OCI-LY7 (cell line): ENCODE measurements around the gene SDF4. TPM values are rescaled to one million over a fixed set of nuclear protein-coding genes. Genes with fewer than 3 reads are reported as not detected.

Experiments
- BruUV-seq: library from RNA; stranded (reverse); fragments of 400-500 nt; replicated peaks from 2 replicates; lab custom pipeline; 2021; lab: Mats Ljungman, UMichigan
- CTCF ChIA-PET: fragments of 300-600 bp; sonication (Branson Sonifier 250); formaldehyde crosslinking; loops from one replicate; lab custom pipeline; 2022; ENCODE audit warnings: antibody characterized with exemption; ENCODE audit not compliant: unreplicated experiment; lab: Charles Lee
- POLR2A ChIA-PET: fragments of 300-600 bp; sonication (Branson Sonifier 250); formaldehyde crosslinking; loops from one replicate; lab custom pipeline; 2022; ENCODE audit warnings: antibody characterized with exemption; lab: Charles Lee
- DNase-seq: peaks from one replicate; pipeline ENCODE4 v3.0.0-alpha.2; 2015; ENCODE audit warnings: low spot score
- H2AFZ ChIP-seq: fragments of 200-600 bp; sonication (generic), shearing (Covaris generic); 2 replicates; pipeline ENCODE4 v1.6.1; 2014; ENCODE audit warnings: mild to moderate bottlenecking, antibody characterized with exemption, low read length, moderate library complexity
- H3K27ac ChIP-seq: fragments of 200-600 bp; sonication (generic); 2 replicates; pipeline ENCODE4 v1.5.1; 2014; ENCODE audit warnings: mixed run types, low read depth, mild to moderate bottlenecking, moderate library complexity, low read length, inconsistent platforms; ENCODE audit not compliant: poor library complexity, severe bottlenecking
- H3K36me3 ChIP-seq: fragments of 200-600 bp; sonication (generic); 2 replicates; pipeline ENCODE4 v1.6.1; 2014; ENCODE audit warnings: mild to moderate bottlenecking, antibody characterized with exemption, low read length, moderate library complexity, mixed read lengths; ENCODE audit not compliant: insufficient read depth
- H3K4me1 ChIP-seq: fragments of 200-600 bp; sonication (generic); 2 replicates; pipeline ENCODE4 v1.5.1; 2014; ENCODE audit warnings: mild to moderate bottlenecking, low read length; ENCODE audit not compliant: insufficient read depth, poor library complexity, severe bottlenecking
- H3K4me2 ChIP-seq: fragments of 200-600 bp; sonication (generic); 2 replicates; pipeline ENCODE4 v1.6.1; 2014; ENCODE audit warnings: mild to moderate bottlenecking, low read length
- H3K4me3 ChIP-seq: fragments of 200-600 bp; sonication (generic); 2 replicates; pipeline ENCODE4 v1.5.1; 2014; ENCODE audit warnings: mild to moderate bottlenecking, low read depth, low read length; ENCODE audit not compliant: poor library complexity, severe bottlenecking
- H3K79me2 ChIP-seq: fragments of 200-600 bp; sonication (generic); 2 replicates; pipeline ENCODE4 v1.6.1; 2016; ENCODE audit warnings: low read depth, mild to moderate bottlenecking, low read length, moderate library complexity, mixed read lengths; ENCODE audit not compliant: insufficient read depth
- H3K9me2 ChIP-seq: fragments of 200-600 bp; sonication (generic); 2 replicates; pipeline ENCODE4 v1.6.1; 2016; ENCODE audit warnings: mild to moderate bottlenecking, low read length, mixed read lengths; ENCODE audit not compliant: insufficient read depth
- H3K9me3 ChIP-seq: fragments of 200-600 bp; sonication (generic); 2 replicates; pipeline ENCODE4 v1.6.1; 2014; ENCODE audit warnings: mild to moderate bottlenecking, mixed run types, low read length, mixed read lengths
- H4K20me1 ChIP-seq: fragments of 200-600 bp; sonication (generic); 2 replicates; pipeline ENCODE4 v1.6.1; 2014; ENCODE audit warnings: mild to moderate bottlenecking, antibody characterized with exemption, low read length, moderate library complexity, mixed read lengths; ENCODE audit not compliant: insufficient read depth
- CTCF ChIP-seq: fragments of 200-600 bp; sonication (generic); conservative IDR thresholded peaks from 2 replicates; pipeline ENCODE4 v1.5.1; 2014; ENCODE audit warnings: mild to moderate bottlenecking, antibody characterized with exemption, low read length, moderate library complexity, mixed read lengths
- EZH2phosphoT487 ChIP-seq: fragments of 200-600 bp; sonication (generic); IDR thresholded peaks from 2 replicates; pipeline ENCODE4 v1.6.1; 2018; ENCODE audit warnings: low read depth, borderline replicate concordance, mild to moderate bottlenecking, mixed run types, antibody characterized with exemption, low read length, moderate library complexity, mixed read lengths
- intact Hi-C: fragments of 100-400 bp; cut with micrococcal nuclease; formaldehyde crosslinking; loops from one replicate; pipeline ENCODE4 v1.10.0; 2022; ENCODE audit not compliant: unreplicated experiment
- total RNA-seq, 2 experiments: library from RNA; depleted of rRNA in 1 of 2; stranded (reverse); fragments of >200 nt in 1 of 2; shearing (Covaris generic) in 1 of 2; gene quantifications; 2 replicates each; pipeline ENCODE4 v1.2.3, GENCODE V29; 2014 to 2022

The SDF4 gene
- total RNA-seq, 2 experiments from 2014 or later: 47.7 to 85.7 TPM

GRCh38 chr1:1199141-1199960 lies 32.5 kb downstream of the SDF4 start:
- DNase-seq: no peak
- Histone ChIP-seq H4K20me1 (no peaks in the 10 kb centered on the region), H3K9me3 (no peaks in the 10 kb centered on the region), H3K27ac (no peak overlapping the region), H2AFZ (no peak overlapping the region), H3K9me2 (no peaks in the 10 kb centered on the region), H3K4me3 (no peak overlapping the region), H3K4me2 (no peak overlapping the region), H3K36me3 (no peaks in the 10 kb centered on the region), H3K4me1 (no peaks in the 10 kb centered on the region), H3K79me2 (no peaks in the 10 kb centered on the region)
- TF ChIP-seq EZH2phosphoT487 (no peak), CTCF (no peak)
- intact Hi-C loops: no loop called here
- CTCF ChIA-PET: no interaction called here
- POLR2A ChIA-PET: no interaction called here
- no TSS peak for BruUV-seq

GRCh38 chr1:1198423-1199140 lies 33.2 kb downstream of the SDF4 start:
- no peaks in the 10 kb centered on the region for H3K4me1 ChIP-seq
- H3K36me3 ChIP-seq: no peaks in the 10 kb centered on the region
- H3K9me2 ChIP-seq: no peaks in the 10 kb centered on the region
- H3K79me2 ChIP-seq: no peaks in the 10 kb centered on the region
- BruUV-seq: no TSS peak
- H3K4me2 ChIP-seq: no peak overlapping the region
- H3K27ac ChIP-seq: no peak overlapping the region
- ChIA-PET CTCF (no interaction called here), POLR2A (no interaction called here)
- DNase-seq: no peak
- H4K20me1 ChIP-seq: no peaks in the 10 kb centered on the region
- H3K9me3 ChIP-seq: no peaks in the 10 kb centered on the region
- H2AFZ ChIP-seq: no peak overlapping the region
- TF ChIP-seq CTCF (no peak), EZH2phosphoT487 (no peak)
- intact Hi-C loops: no loop called here
- H3K4me3 ChIP-seq: no peak overlapping the region
